ENCODE results near the gene HOXB7. TPM values are rescaled to one million over a fixed set of nuclear protein-coding genes. Genes with fewer than 3 reads are reported as not detected.

The HOXB7 gene
- total RNA-seq, 4 donors from 2014 or later = 5.3 to 11.5 (median 8.4) TPM

- ATAC-seq (ENCODE audit: low FRiP score) = no peak
- DNase-seq (ENCODE audit: low spot score) = no peak
- no peak for TF ChIP-seq CTCF (IDR thresholded peaks at IDR 0.05)
Measured at GRCh38 chr17:48559840-48560817, 50.7 kb downstream of the HOXB7 start.

GRCh38 chr17:48559122-48559839 lies 51.5 kb downstream of the HOXB7 start:
- no peak for ATAC-seq (ENCODE audit: low FRiP score)
- DNase-seq (ENCODE audit: low spot score) = no peak
- TF ChIP-seq CTCF (IDR thresholded peaks at IDR 0.05) = no peak

- DNase-seq (ENCODE audit: low spot score) = no peak
Measured at GRCh38 chr17:48558831-48559121, 52.0 kb downstream of the HOXB7 start.

GRCh38 chr17:48558057-48558830 lies 52.6 kb downstream of the HOXB7 start:
- TF ChIP-seq CTCF (IDR thresholded peaks at IDR 0.05) = no peak
- no peak for DNase-seq (ENCODE audit: low spot score)
- no peak for ATAC-seq (ENCODE audit: low FRiP score)

More at GRCh38 chr17:48558831-48559121, 52.0 kb downstream of the HOXB7 start:
- no peak for ATAC-seq (ENCODE audit: low FRiP score)
- no peak for TF ChIP-seq CTCF (IDR thresholded peaks at IDR 0.05)

Small RNA genes within 50 kb of the gene (small RNA-seq; reads per million reads assigned to genes)
- gene MIR196A1 = not detected

Other genes with a start within 250 kb of the HOXB7 start
- gene SKAP1, start 180.8 kb downstream of the HOXB7 start, total RNA-seq = 1 to 10 TPM in 2 of 4 donors, under 1 TPM in 1, not detected in 1; 0.93 to 1.9 (median 1.1) TPM
- not detected for gene HOXB1, start 80.0 kb downstream of the HOXB7 start, total RNA-seq
- 10 to 100 TPM in 3 of 4 donors, 1 to 10 TPM in 1; 9.7 to 35.2 (median 16.3) TPM for gene HOXB2, start 65.9 kb downstream of the HOXB7 start, total RNA-seq
- 1 to 10 TPM; 1.6 to 8.7 (median 3.4) TPM for gene HOXB4, start 32.7 kb downstream of the HOXB7 start, total RNA-seq
- gene HOXB3, start 20.8 kb downstream of the HOXB7 start, total RNA-seq = 10 to 100 TPM in 2 of 4 donors, 1 to 10 TPM in 2; 4.8 to 30.3 (median 10.6) TPM
- gene HOXB5, start 17.2 kb downstream of the HOXB7 start, total RNA-seq = 1 to 10 TPM in 2 of 4 donors, under 1 TPM in 2; 0.72 to 3.3 (median 1.4) TPM
- gene HOXB6, start 6.0 kb downstream of the HOXB7 start, total RNA-seq = 10 to 100 TPM in 3 of 4 donors, 1 to 10 TPM in 1; 9.2 to 22.7 (median 15.5) TPM
- gene HOXB8, start 4.3 kb upstream of the HOXB7 start, total RNA-seq = 1 to 10 TPM; 4.3 to 6.2 (median 5.0) TPM
- gene HOXB9, start 15.3 kb upstream of the HOXB7 start, total RNA-seq = under 1 TPM in 2 of 4 donors, not detected in 2; 0.09 to 0.48 TPM
- not detected for gene PRAC1, start 111.5 kb upstream of the HOXB7 start, total RNA-seq
- gene PRAC2, start 112.2 kb upstream of the HOXB7 start, total RNA-seq = not detected
- gene HOXB13, start 117.7 kb upstream of the HOXB7 start, total RNA-seq = not detected
- 1 to 10 TPM in 1 of 4 donors, not detected in 3; 1.9 TPM for gene TTLL6, start 206.2 kb upstream of the HOXB7 start, total RNA-seq
- gene CALCOCO2, start 220.0 kb upstream of the HOXB7 start, total RNA-seq = 100 to 1,000 TPM; 107 to 356 (median 135) TPM

Measured in omental fat pad (tissue), 4 donors.